HG03139 (cell line): ENCODE measurements around the gene FMOD.
A peak's percentile ranks its signal among the peaks of the same experiment; 100 is the strongest.

Experiments
- ATAC-seq: cut with Tn5 transposase; IDR thresholded peaks from one replicate; pipeline ENCODE4 v1.9.1; 2021; ENCODE audit not compliant: unreplicated experiment

The FMOD gene

GRCh38 chr1:203361945-203362719, 11.2 kb upstream of the FMOD start:
- ATAC-seq: no peak

- no peak for ATAC-seq
These were observed 9.7 kb upstream of the FMOD start for GRCh38 chr1:203360547-203361185.

GRCh38 chr1:203359010-203359571, 8.2 kb upstream of the FMOD start:
- ATAC-seq: no peak

GRCh38 chr1:203354246-203354645, 3.3 kb upstream of the FMOD start:
- ATAC-seq: no peak

GRCh38 chr1:203353486-203353885, 2.6 kb upstream of the FMOD start:
- ATAC-seq: no peak

GRCh38 chr1:203349773-203350524, 973 bp downstream of the FMOD start:
- ATAC-seq: no peak

GRCh38 chr1:203349166-203349565, 1.8 kb downstream of the FMOD start:
- ATAC-seq: no peak

- no peak for ATAC-seq
These were observed 4.2 kb downstream of the FMOD start for GRCh38 chr1:203346769-203347102.

- ATAC-seq: no peak
These were observed 4.7 kb downstream of the FMOD start for GRCh38 chr1:203346060-203346768.

GRCh38 chr1:203343956-203344754, 6.8 kb downstream of the FMOD start:
- no peak for ATAC-seq

GRCh38 chr1:203342192-203342940, 8.6 kb downstream of the FMOD start:
- ATAC-seq: no peak

GRCh38 chr1:203340112-203340790, 10.7 kb downstream of the FMOD start:
- no peak for ATAC-seq

- ATAC-seq: no peak
These were observed 12.4 kb downstream of the FMOD start for GRCh38 chr1:203338335-203339036.

- no peak for ATAC-seq
These were observed 14.8 kb downstream of the FMOD start for GRCh38 chr1:203336097-203336496.

- no peak for ATAC-seq
These were observed 15.4 kb downstream of the FMOD start for GRCh38 chr1:203335503-203335902.

GRCh38 chr1:203331224-203331623, 19.7 kb downstream of the FMOD start:
- ATAC-seq: no peak

- no peak for ATAC-seq
These were observed 22.2 kb downstream of the FMOD start for GRCh38 chr1:203328714-203329122.

GRCh38 chr1:203327684-203328457, 23.1 kb downstream of the FMOD start:
- ATAC-seq: peak; percentile 24
